OCI-LY7 (cell line): Measurements from ENCODE around the gene PXDN.

Experiments used
- CTCF ChIP-seq: fragments of 200-600 bp; sonication (generic); conservative IDR thresholded peaks from 2 replicates; pipeline ENCODE4 v1.5.1; 2014; ENCODE audit warnings: mild to moderate bottlenecking, antibody characterized with exemption, low read length, moderate library complexity, mixed read lengths
- EZH2phosphoT487 ChIP-seq: fragments of 200-600 bp; sonication (generic); IDR thresholded peaks from 2 replicates; pipeline ENCODE4 v1.6.1; 2018; ENCODE audit warnings: low read depth, borderline replicate concordance, mild to moderate bottlenecking, mixed run types, antibody characterized with exemption, low read length, moderate library complexity, mixed read lengths

- TF ChIP-seq CTCF (no peak), EZH2phosphoT487 (no peak)
Measured at GRCh38 chr2:1663621-1664020, 80.7 kb downstream of the PXDN start.
